Liver (tissue), 9 donors: ENCODE data around the gene PKMYT1. TPM values are rescaled to one million over a fixed set of nuclear protein-coding genes. Genes with fewer than 3 reads are reported as not detected.

Experiments
- DNase-seq: peaks from one replicate; pipeline ENCODE4 v3.0.0-alpha.2; 2017; ENCODE audit warnings: low spot score
- H3K27ac ChIP-seq, 2 donors: one replicate each; pipeline ENCODE4 v1.7.0; 2013; ENCODE audit warnings: inconsistent platforms in 2 of 2, low read length in 2 of 2, control low read depth in 1 of 2, low read depth in 1 of 2, mild to moderate bottlenecking in 1 of 2
- H3K27me3 ChIP-seq, 4 donors: one replicate each; pipeline versions ENCODE4 v1.6.1 to v1.7.0; 2013; ENCODE audit warnings: low read length in 3 of 4, inconsistent platforms in 1 of 4, mild to moderate bottlenecking in 1 of 4, moderate library complexity in 1 of 4; ENCODE audit not compliant: control insufficient read depth in 4 of 4, insufficient read depth in 4 of 4
- H3K36me3 ChIP-seq, 4 donors: one replicate each; pipeline versions ENCODE4 v1.6.1 to v1.7.0; 2013; ENCODE audit warnings: low read length in 3 of 4, mild to moderate bottlenecking in 3 of 4, low read depth in 1 of 4, moderate library complexity in 1 of 4; ENCODE audit not compliant: control insufficient read depth in 4 of 4, insufficient read depth in 3 of 4
- H3K4me1 ChIP-seq, 4 donors: one replicate each; pipeline versions ENCODE4 v1.6.1 to v1.7.0; 2013; ENCODE audit warnings: low read length in 3 of 4, mild to moderate bottlenecking in 3 of 4, moderate library complexity in 1 of 4; ENCODE audit not compliant: control insufficient read depth in 4 of 4, insufficient read depth in 4 of 4
- H3K4me3 ChIP-seq, 3 donors: one replicate each; pipeline versions ENCODE4 v1.6.1 to v1.7.0; 2013; ENCODE audit warnings: low read length in 3 of 3, control low read depth in 1 of 3, low read depth in 1 of 3, mild to moderate bottlenecking in 1 of 3
- H3K9ac ChIP-seq, 2 donors: one replicate each; pipeline ENCODE4 v1.7.0; 2013; ENCODE audit warnings: low read length in 2 of 2, mild to moderate bottlenecking in 2 of 2, moderate library complexity in 2 of 2, control low read depth in 1 of 2, low read depth in 1 of 2
- H3K9me3 ChIP-seq, 4 donors: one replicate each; pipeline versions ENCODE4 v1.6.1 to v1.7.0; 2013; ENCODE audit warnings: low read length in 3 of 4; ENCODE audit not compliant: control insufficient read depth in 4 of 4
- ATF3 ChIP-seq: IDR thresholded peaks from 2 replicates; pipeline ENCODE4 v1.6.1; 2016; ENCODE audit warnings: antibody characterized with exemption
- EGR1 ChIP-seq, 2 donors: IDR thresholded peaks; 2 replicates each; pipeline ENCODE4 v1.6.1; 2016 to 2018; ENCODE audit warnings: antibody characterized with exemption in 2 of 2, low read depth in 2 of 2
- FOXA2 ChIP-seq: IDR thresholded peaks from 2 replicates; pipeline ENCODE4 v1.6.1; 2016; ENCODE audit warnings: antibody characterized with exemption
- GABPA ChIP-seq, 2 donors: IDR thresholded peaks in 1 of 2; conservative IDR thresholded peaks in 1 of 2; 2 replicates each; pipeline ENCODE4 v1.6.1; 2016; ENCODE audit warnings: antibody characterized with exemption in 2 of 2, mild to moderate bottlenecking in 1 of 2, moderate library complexity in 1 of 2
- JUND ChIP-seq, 2 donors: IDR thresholded peaks; 2 replicates each; pipeline ENCODE4 v1.6.1; 2016; ENCODE audit warnings: antibody characterized with exemption in 2 of 2
- NR2F2 ChIP-seq: IDR thresholded peaks from 2 replicates; pipeline ENCODE4 v1.6.1; 2016; ENCODE audit warnings: antibody characterized with exemption
- RAD21 ChIP-seq, 2 donors: IDR thresholded peaks; 2 replicates each; pipeline ENCODE4 v1.6.1; 2016; ENCODE audit warnings: antibody characterized with exemption in 2 of 2, mild to moderate bottlenecking in 2 of 2
- REST ChIP-seq: IDR thresholded peaks from 2 replicates; pipeline ENCODE4 v1.6.1; 2016; ENCODE audit warnings: antibody characterized with exemption, mild to moderate bottlenecking
- SP1 ChIP-seq: IDR thresholded peaks from 2 replicates; pipeline ENCODE4 v1.6.1; 2018; ENCODE audit warnings: antibody characterized with exemption, mild to moderate bottlenecking
- TAF1 ChIP-seq: conservative IDR thresholded peaks from 2 replicates; pipeline ENCODE4 v1.6.1; 2016; ENCODE audit warnings: antibody characterized with exemption, mild to moderate bottlenecking
- ZBTB33 ChIP-seq: IDR thresholded peaks from 2 replicates; pipeline ENCODE4 v1.6.1; 2016; ENCODE audit warnings: antibody characterized with exemption
- whole genome bisulfite sequencing: extraction: QIAGEN DNeasy Blood & Tissue Kit; methylation state at CpG from one replicate; pipeline ENCODE4 v1.1.7; 2013; 5-methylcytosine and 5-hydroxymethylcytosine counted together
- polyA plus RNA-seq, 2 donors: library from polyadenylated mRNA; stranded (reverse) in 1 of 2; unstranded in 1 of 2; fragments of 200-250 nt in 1 of 2; fragments of >200 nt in 1 of 2; fragmentation: Nextera tagmentation in 1 of 2; extraction: Ambion mirVana in 1 of 2; gene quantifications; one replicate each; pipeline versions ENCODE4 v1.2.1 to v1.2.3, GENCODE V29; 2013 to 2015
- total RNA-seq, 2 donors: library from RNA; depleted of rRNA; stranded (reverse); fragments of >200 nt; gene quantifications; one replicate each; pipeline ENCODE4 v1.2.3, GENCODE V29; 2014
- donor health status: healthy.
- donor health status: healthy.
- donor health status: healthy.
- donor health status: healthy.
- donor health status: healthy.

PKMYT1 gene
- total and polyA plus RNA-seq, 4 donors = 0.50 to 15.8 (median 2.6) TPM

GRCh38 chr16:3020247-3020603 is 40.0 kb upstream of the PKMYT1 start, which contains the start of gene TNFRSF12A:
Gene TNFRSF12A, plus strand, starts transcription at chr16:3020368. Its CDS starts 30 bp downstream, at chr16:3020398.
- H3K9ac ChIP-seq = peak within 1 kb of the TSS; percentile 63 to 66
- no peaks in the 10 kb centered on the region for H3K9me3 ChIP-seq
- TF ChIP-seq SP1 (peak; percentile 9), GABPA (IDR thresholded peaks at IDR 0.05 in 1 of 2, conservative IDR thresholded peaks at IDR 0.05 in 1 of 2) (no peak), ZBTB33 (no peak), RAD21 (IDR thresholded peaks at IDR 0.05) (no peak), TAF1 (no peak), JUND (IDR thresholded peaks at IDR 0.05) (no peak), EGR1 (IDR thresholded peaks at IDR 0.05; ENCODE audit: low read depth in 2 of 2) (peak in 1 of 2 donors; percentile 81)
- no peaks in the 10 kb centered on the region for H3K36me3 ChIP-seq
- peak; percentile 86 for DNase-seq
- H3K27ac ChIP-seq = peak within 1 kb of the TSS; percentile 92 to 95
- WGBS = under 1% methylated on average over 49 of the region's 49 CpGs
- H3K27me3 ChIP-seq = no peaks in the 10 kb centered on the region
- H3K4me3 ChIP-seq = peak within 1 kb of the TSS; percentile 68 to 78 (median 74)
- peaks cover 12 to 34% (median 26%) of the 10 kb centered on the region in 4 donors for H3K4me1 ChIP-seq

- H3K9me3 ChIP-seq = no peaks in the 10 kb centered on the region
These were observed 39.5 kb upstream of the PKMYT1 start for GRCh38 chr16:3019594-3020246.

More at GRCh38 chr16:3019594-3020246, 39.5 kb upstream of the PKMYT1 start:
- TF ChIP-seq NR2F2 (no peak), FOXA2 (no peak), GABPA (IDR thresholded peaks at IDR 0.05 in 1 of 2, conservative IDR thresholded peaks at IDR 0.05 in 1 of 2) (no peak), RAD21 (IDR thresholded peaks at IDR 0.05) (no peak), REST (no peak), ATF3 (no peak)
- Histone ChIP-seq H3K27ac (peak overlapping the region in 1 of 2 donors; percentile 27), H3K36me3 (no peaks in the 10 kb centered on the region), H3K9ac (no peak overlapping the region), H3K4me1 (peaks cover 12 to 34% (median 26%) of the 10 kb centered on the region in 4 donors), H3K4me3 (peak overlapping the region in 2 of 3 donors; percentile 54 to 68), H3K27me3 (no peaks in the 10 kb centered on the region)
- no peak for DNase-seq
- 31% methylated on average over 40 of the region's 40 CpGs for WGBS
